ENCODE data around the gene TP53TG5. TPM values are rescaled to one million over a fixed set of nuclear protein-coding genes. Genes with fewer than 3 reads are reported as not detected.

Gene TP53TG5
- total and polyA plus RNA-seq, 2 experiments from 2014 or later = not detected

GRCh38 chr20:45419188-45420091 is 41.3 kb upstream of the TP53TG5 start (continued):
- TF ChIP-seq ZNF462 (CRISPR knock-in tag; IDR thresholded peaks at IDR 0.05) = no peak
- TF ChIP-seq ZNF114 (CRISPR knock-in tag; IDR thresholded peaks at IDR 0.05) = no peak
- TF ChIP-seq REST (IDR thresholded peaks at IDR 0.05; ENCODE audit: unreplicated experiment) = no peak
- no peak for TF ChIP-seq CREB1 (CRISPR knock-in tag; IDR thresholded peaks at IDR 0.05; ENCODE audit: low read depth)

Measured in GM23338 (cell line).